Bronchial epithelial cell (primary cell): Measurements from ENCODE around the gene OPTC. TPM values are rescaled to one million over a fixed set of nuclear protein-coding genes. Genes with fewer than 3 reads are reported as not detected.

Source experiments
- DNase-seq: peaks from one replicate; pipeline ENCODE4 v3.0.0-alpha.2; 2010; ENCODE audit warnings: low read depth
- FAIRE-seq: peaks from 2 replicates; lab custom pipeline; 2011; peaks lifted over from hg19 to GRCh38; lab: Jason Lieb, UNC
- H3K27me3 ChIP-seq: 2 replicates; pipeline ENCODE4 v1.5.1; 2011; ENCODE audit warnings: low read length; ENCODE audit not compliant: control insufficient read depth, insufficient read depth
- H3K36me3 ChIP-seq: 2 replicates; pipeline ENCODE4 v1.5.1; 2011; ENCODE audit warnings: low read length; ENCODE audit not compliant: control insufficient read depth, insufficient read depth
- H3K4me3 ChIP-seq: 2 replicates; pipeline ENCODE4 v1.5.1; 2011; ENCODE audit warnings: mild to moderate bottlenecking, low read depth, low read length, control low read depth
- total RNA-seq: library from RNA; depleted of rRNA; stranded (reverse); fragments of >200 nt; gene quantifications from 2 replicates; pipeline ENCODE4 v1.2.1, GENCODE V29; 2014
- TF ChIP-seq, protein P1 (sequence below): IDR thresholded peaks from 2 replicates; pipeline ENCODE4 v1.5.1; 2011; ENCODE audit warnings: mild to moderate bottlenecking, moderate library complexity, low read length, control low read depth, inconsistent platforms; ENCODE audit not compliant: insufficient read depth, severe bottlenecking

OPTC gene
- total RNA-seq, 1 donor from 2014 or later: not detected

DNA sequence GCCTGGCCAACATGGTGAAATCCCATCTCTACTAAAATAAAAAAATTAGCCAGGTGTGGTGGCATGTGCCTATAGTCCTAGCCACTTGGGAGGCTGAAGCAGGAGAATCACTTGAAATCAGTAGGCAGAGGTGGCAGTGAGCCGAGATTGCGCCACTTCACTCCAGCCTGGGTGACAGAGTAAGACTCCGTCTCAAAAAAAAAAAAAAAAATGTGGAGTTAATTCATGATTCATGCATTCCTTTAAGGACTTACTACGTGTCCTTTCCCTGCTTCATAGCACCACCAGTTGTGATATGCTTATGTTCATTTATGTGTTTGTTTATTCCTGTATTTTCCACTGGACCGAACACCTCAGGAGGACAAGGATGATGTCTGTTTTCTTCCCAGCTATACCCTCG, 31.1 kb upstream of the OPTC start:
- DNase-seq (peak; percentile 71), FAIRE-seq (no peak)
- Histone ChIP-seq H3K36me3 (no peaks in the 10 kb centered on the region), H3K4me3 (no peak overlapping the region), H3K27me3 (peaks cover 10% of the 10 kb centered on the region)
- TF ChIP-seq, protein P1, sequence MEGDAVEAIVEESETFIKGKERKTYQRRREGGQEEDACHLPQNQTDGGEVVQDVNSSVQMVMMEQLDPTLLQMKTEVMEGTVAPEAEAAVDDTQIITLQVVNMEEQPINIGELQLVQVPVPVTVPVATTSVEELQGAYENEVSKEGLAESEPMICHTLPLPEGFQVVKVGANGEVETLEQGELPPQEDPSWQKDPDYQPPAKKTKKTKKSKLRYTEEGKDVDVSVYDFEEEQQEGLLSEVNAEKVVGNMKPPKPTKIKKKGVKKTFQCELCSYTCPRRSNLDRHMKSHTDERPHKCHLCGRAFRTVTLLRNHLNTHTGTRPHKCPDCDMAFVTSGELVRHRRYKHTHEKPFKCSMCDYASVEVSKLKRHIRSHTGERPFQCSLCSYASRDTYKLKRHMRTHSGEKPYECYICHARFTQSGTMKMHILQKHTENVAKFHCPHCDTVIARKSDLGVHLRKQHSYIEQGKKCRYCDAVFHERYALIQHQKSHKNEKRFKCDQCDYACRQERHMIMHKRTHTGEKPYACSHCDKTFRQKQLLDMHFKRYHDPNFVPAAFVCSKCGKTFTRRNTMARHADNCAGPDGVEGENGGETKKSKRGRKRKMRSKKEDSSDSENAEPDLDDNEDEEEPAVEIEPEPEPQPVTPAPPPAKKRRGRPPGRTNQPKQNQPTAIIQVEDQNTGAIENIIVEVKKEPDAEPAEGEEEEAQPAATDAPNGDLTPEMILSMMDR: no peak

DNA sequence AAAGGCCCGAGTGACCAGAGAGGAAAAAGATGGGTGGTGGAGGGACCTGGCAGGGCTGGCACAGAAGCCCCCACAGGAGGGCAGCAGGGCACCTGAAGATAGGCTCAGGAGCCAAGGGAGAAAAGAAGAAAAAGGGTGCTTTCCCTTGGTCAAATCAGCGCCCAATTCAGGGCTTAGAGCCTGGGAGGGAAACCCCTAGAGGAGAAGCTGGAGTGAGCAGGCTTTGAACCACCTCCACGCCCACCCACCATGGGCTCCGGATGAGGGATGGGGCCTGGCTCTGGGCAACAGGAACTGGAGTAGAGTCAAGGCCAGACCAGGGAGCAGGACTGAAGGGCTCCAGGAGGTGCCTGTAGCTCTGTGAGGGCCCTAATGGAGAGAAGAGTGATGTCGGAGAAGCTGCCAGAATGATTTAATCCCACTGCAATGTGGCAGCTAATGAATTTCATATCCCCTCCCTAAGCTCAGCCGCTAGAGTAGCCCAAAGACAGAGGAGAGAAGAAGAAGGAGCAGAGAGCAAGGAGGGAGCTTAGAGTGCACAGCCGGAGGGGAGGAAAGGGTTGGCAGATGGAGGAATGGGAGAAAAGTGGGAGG, 30.4 kb upstream of the OPTC start:
- no peak overlapping the region for H3K4me3 ChIP-seq
- FAIRE-seq (no peak), DNase-seq (no peak)
- no peaks in the 10 kb centered on the region for H3K36me3 ChIP-seq
- H3K27me3 ChIP-seq: peaks cover 10% of the 10 kb centered on the region
- TF ChIP-seq, protein P1: no peak

DNA sequence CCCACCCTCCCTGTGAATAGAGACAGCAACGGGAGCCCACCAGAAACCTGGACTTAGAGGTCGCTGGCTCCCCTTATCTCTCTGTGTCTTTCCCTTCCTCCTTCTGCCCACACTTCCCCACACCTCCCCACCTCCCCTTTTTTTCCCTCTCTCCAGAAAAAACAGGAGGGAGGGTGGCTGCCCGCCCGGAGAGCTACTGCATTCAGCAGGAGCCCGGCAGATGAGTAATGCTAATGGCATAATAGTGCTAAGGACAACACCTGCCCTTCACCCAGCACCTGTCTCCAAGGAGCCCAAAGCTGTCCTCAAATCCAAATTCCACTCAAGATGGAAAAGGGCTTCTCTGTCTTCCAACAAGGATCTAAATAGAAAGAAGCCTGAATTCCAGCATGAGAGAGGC, 29.7 kb upstream of the OPTC start:
- no peak for FAIRE-seq
- no peak for DNase-seq
- TF ChIP-seq, protein P1: no peak
- peaks cover 10% of the 10 kb centered on the region for H3K27me3 ChIP-seq
- no peak overlapping the region for H3K4me3 ChIP-seq
- no peaks in the 10 kb centered on the region for H3K36me3 ChIP-seq

DNA sequence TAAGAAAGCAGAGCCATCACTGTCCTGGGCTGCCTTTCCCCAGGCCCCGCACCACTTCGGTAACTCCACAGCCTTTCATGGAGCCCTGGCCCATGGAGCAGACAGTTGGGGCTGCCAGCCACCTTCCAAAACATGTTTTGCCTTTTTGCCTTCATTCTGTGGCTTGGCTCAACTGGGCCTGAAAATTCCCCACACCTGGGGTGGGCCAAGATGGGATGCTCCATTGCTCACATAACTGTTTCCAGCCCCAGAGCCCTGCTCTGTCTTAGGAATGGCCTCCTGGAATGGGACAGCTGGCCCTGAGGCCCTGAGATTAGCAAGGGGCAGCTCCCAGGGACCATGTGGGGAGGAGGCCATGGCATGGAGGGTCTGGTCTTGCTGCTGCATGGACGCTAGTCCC, 29.2 kb upstream of the OPTC start:
- Histone ChIP-seq H3K27me3 (peaks cover 12% of the 10 kb centered on the region), H3K4me3 (no peak overlapping the region), H3K36me3 (no peaks in the 10 kb centered on the region)
- TF ChIP-seq, protein P1: no peak
- DNase-seq (no peak), FAIRE-seq (no peak)

DNA sequence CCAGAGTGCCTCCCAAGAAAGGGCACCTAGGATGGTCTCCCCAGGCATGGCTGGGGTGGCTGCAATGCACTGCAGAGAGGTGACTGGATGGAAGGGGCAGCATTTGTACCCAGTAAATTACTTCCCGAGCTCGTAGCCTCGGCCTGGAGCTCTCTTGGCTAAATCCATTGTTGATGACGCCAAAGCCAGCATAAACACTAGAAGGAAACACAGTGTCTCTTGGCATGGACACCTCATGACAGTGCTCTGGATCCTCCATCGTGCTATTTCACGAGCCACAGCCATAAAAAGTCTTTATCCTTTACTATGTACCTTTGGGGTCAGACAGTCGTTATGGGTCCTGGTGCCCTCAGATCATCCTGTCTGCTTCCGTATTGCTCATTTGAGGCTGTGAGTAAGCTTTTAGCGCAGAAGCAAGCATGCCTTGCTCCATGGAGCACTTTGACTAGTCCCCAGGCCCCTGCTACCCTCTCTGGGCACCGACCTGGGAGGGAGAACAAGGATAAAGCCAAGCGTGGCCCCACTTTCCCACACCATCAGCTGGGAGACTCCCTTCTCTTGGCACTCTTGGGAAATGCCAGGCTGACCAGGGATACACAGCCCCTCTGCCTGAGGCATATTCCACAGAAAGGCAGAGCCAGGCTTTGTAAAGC, 28.7 kb upstream of the OPTC start:
- no peak for FAIRE-seq
- Histone ChIP-seq H3K36me3 (no peaks in the 10 kb centered on the region), H3K27me3 (peaks cover 12% of the 10 kb centered on the region), H3K4me3 (no peak overlapping the region)
- TF ChIP-seq, protein P1: no peak
- DNase-seq: no peak
